Keratinocyte (primary cell): Measurements from ENCODE around the gene TRAF2.

ENCODE experiments used
- EZH2 ChIP-seq: IDR thresholded peaks from one replicate; pipeline ENCODE4 v1.6.1; 2012; ENCODE audit warnings: inconsistent platforms, mild to moderate bottlenecking, low read length, moderate library complexity
- TF ChIP-seq, protein P1 (sequence below), 3 experiments: IDR thresholded peaks in 1 of 3; conservative IDR thresholded peaks in 1 of 3; optimal IDR thresholded peaks in 1 of 3; 2 replicates in 2 of 3; 3 replicates in 1 of 3; pipeline versions ENCODE3 to v1.5.1; 2011; ENCODE audit warnings: low read length in 3 of 3, mild to moderate bottlenecking in 3 of 3, moderate library complexity in 2 of 3, control low read depth in 1 of 3, inconsistent platforms in 1 of 3; ENCODE audit not compliant: insufficient read depth in 2 of 3; ENCODE audit errors: extremely low read depth in 1 of 3

- TF ChIP-seq, protein P1, sequence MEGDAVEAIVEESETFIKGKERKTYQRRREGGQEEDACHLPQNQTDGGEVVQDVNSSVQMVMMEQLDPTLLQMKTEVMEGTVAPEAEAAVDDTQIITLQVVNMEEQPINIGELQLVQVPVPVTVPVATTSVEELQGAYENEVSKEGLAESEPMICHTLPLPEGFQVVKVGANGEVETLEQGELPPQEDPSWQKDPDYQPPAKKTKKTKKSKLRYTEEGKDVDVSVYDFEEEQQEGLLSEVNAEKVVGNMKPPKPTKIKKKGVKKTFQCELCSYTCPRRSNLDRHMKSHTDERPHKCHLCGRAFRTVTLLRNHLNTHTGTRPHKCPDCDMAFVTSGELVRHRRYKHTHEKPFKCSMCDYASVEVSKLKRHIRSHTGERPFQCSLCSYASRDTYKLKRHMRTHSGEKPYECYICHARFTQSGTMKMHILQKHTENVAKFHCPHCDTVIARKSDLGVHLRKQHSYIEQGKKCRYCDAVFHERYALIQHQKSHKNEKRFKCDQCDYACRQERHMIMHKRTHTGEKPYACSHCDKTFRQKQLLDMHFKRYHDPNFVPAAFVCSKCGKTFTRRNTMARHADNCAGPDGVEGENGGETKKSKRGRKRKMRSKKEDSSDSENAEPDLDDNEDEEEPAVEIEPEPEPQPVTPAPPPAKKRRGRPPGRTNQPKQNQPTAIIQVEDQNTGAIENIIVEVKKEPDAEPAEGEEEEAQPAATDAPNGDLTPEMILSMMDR (optimal IDR thresholded peaks at IDR 0.05 in 1 of 3, IDR thresholded peaks at IDR 0.05 in 1 of 3, conservative IDR thresholded peaks at IDR 0.05 in 1 of 3; ENCODE audit: extremely low read depth in 1 of 3, insufficient read depth in 2 of 3, low read length in 3 of 3) = no peak
- no peak for TF ChIP-seq EZH2
Observed at GRCh38 chr9:136860933-136861873, 25.1 kb upstream of the TRAF2 start.
